T-helper 17 cell (primary cell): Measurements from ENCODE around the gene TMED4. TPM values are rescaled to one million over a fixed set of nuclear protein-coding genes. Genes with fewer than 3 reads are reported as not detected.

ENCODE experiments used
- ATAC-seq: fragments of 150-1000 bp; cut with Tn5 transposase; 2 replicates; pipeline ENCODE4 v1.10.0; 2021; ENCODE audit warnings: mild to moderate bottlenecking, moderate library complexity
- DNase-seq, 3 donors: peaks; one replicate each; pipeline versions ENCODE4 v3.0.0 to v3.0.0-alpha.2; 2020 to 2021
- H3K9me3 ChIP-seq: one replicate; pipeline ENCODE4 v1.7.0; 2013; ENCODE audit warnings: low read length, mild to moderate bottlenecking; ENCODE audit not compliant: control insufficient read depth, poor library complexity, severe bottlenecking
- H3K27ac Mint-ChIP-seq: one replicate; pipeline ENCODE4 v1.8.0; 2022; ENCODE audit warnings: mild to moderate bottlenecking, moderate library complexity, mixed read lengths
- H3K27me3 Mint-ChIP-seq: one replicate; pipeline ENCODE4 v1.8.0; 2022; ENCODE audit warnings: mixed read lengths
- H3K36me3 Mint-ChIP-seq: one replicate; pipeline ENCODE4 v1.8.0; 2022; ENCODE audit warnings: low read depth, mixed read lengths
- H3K4me1 Mint-ChIP-seq: one replicate; pipeline ENCODE4 v1.8.0; 2022; ENCODE audit warnings: mild to moderate bottlenecking, mixed read lengths
- H3K4me3 Mint-ChIP-seq: one replicate; pipeline ENCODE4 v1.8.0; 2022; ENCODE audit warnings: mild to moderate bottlenecking, moderate library complexity, mixed read lengths
- total RNA-seq, 4 donors: library from RNA in 2 of 4; stranded (reverse) in 2 of 4; gene quantifications; one replicate each; pipeline ENCODE4 v1.2.3 and lab custom pipeline; 2022 to 2026

Gene TMED4
- total RNA-seq, 2 donors from 2014 or later = 99.2 to 112 TPM

GRCh38 chr7:44618045-44618444 is 36.0 kb upstream of the TMED4 start:
- ATAC-seq (no peak), DNase-seq (no peak)
- no peaks in the 10 kb centered on the region for H3K27me3 Mint-ChIP-seq
- no peaks in the 10 kb centered on the region for H3K9me3 ChIP-seq
- H3K36me3 Mint-ChIP-seq = peaks cover 5% of the 10 kb centered on the region
- H3K27ac Mint-ChIP-seq = peak overlapping the region; percentile 98
- peaks cover 71% of the 10 kb centered on the region for H3K4me1 Mint-ChIP-seq
- H3K4me3 Mint-ChIP-seq = peak overlapping the region; percentile 76

- peaks cover 69% of the 10 kb centered on the region for H3K4me1 Mint-ChIP-seq
- H3K4me3 Mint-ChIP-seq = peak overlapping the region; percentile 50
- no peaks in the 10 kb centered on the region for H3K27me3 Mint-ChIP-seq
- no peak for DNase-seq
- peaks cover 5% of the 10 kb centered on the region for H3K36me3 Mint-ChIP-seq
- no peak for ATAC-seq
- no peaks in the 10 kb centered on the region for H3K9me3 ChIP-seq
- peak overlapping the region; percentile 98 for H3K27ac Mint-ChIP-seq
Observed at GRCh38 chr7:44617225-44617890, 35.3 kb upstream of the TMED4 start.

GRCh38 chr7:44616545-44616944 is 34.5 kb upstream of the TMED4 start:
- Mint-ChIP-seq H3K27me3 (no peaks in the 10 kb centered on the region), H3K27ac (peak overlapping the region; percentile 99), H3K36me3 (peaks cover 5% of the 10 kb centered on the region), H3K4me1 (peaks cover 67% of the 10 kb centered on the region), H3K4me3 (no peak overlapping the region)
- DNase-seq = no peak
- no peaks in the 10 kb centered on the region for H3K9me3 ChIP-seq
- no peak for ATAC-seq

- Mint-ChIP-seq H3K27me3 (no peaks in the 10 kb centered on the region), H3K27ac (peak overlapping the region; percentile 99), H3K36me3 (peaks cover 5% of the 10 kb centered on the region), H3K4me3 (no peak overlapping the region), H3K4me1 (peaks cover 62% of the 10 kb centered on the region)
- ATAC-seq (no peak), DNase-seq (no peak)
- H3K9me3 ChIP-seq = no peaks in the 10 kb centered on the region
Observed at GRCh38 chr7:44615793-44616192, 33.8 kb upstream of the TMED4 start.

- Mint-ChIP-seq H3K27me3 (no peaks in the 10 kb centered on the region), H3K36me3 (peaks cover 5% of the 10 kb centered on the region), H3K4me1 (peaks cover 65% of the 10 kb centered on the region), H3K4me3 (peak overlapping the region; percentile 87), H3K27ac (peak overlapping the region; percentile 99)
- H3K9me3 ChIP-seq = no peaks in the 10 kb centered on the region
- ATAC-seq (peak; percentile 62), DNase-seq (peak in 1 of 3 donors; percentile 53)
Observed at GRCh38 chr7:44615149-44615611, 33.1 kb upstream of the TMED4 start.

GRCh38 chr7:44609829-44610228 is 27.8 kb upstream of the TMED4 start:
- peaks cover 51% of the 10 kb centered on the region for H3K4me1 Mint-ChIP-seq
- peak overlapping the region; percentile 57 for H3K4me3 Mint-ChIP-seq
- DNase-seq (no peak), ATAC-seq (no peak)
- H3K27me3 Mint-ChIP-seq = no peaks in the 10 kb centered on the region
- H3K36me3 Mint-ChIP-seq = peaks cover 4% of the 10 kb centered on the region
- no peaks in the 10 kb centered on the region for H3K9me3 ChIP-seq
- peak overlapping the region; percentile 97 for H3K27ac Mint-ChIP-seq

GRCh38 chr7:44608916-44609648 is 27.1 kb upstream of the TMED4 start:
- no peaks in the 10 kb centered on the region for H3K9me3 ChIP-seq
- Mint-ChIP-seq H3K36me3 (no peaks in the 10 kb centered on the region), H3K27ac (peak overlapping the region; percentile 97), H3K4me3 (peak overlapping the region; percentile 66), H3K4me1 (peaks cover 44% of the 10 kb centered on the region), H3K27me3 (no peaks in the 10 kb centered on the region)
- ATAC-seq (no peak), DNase-seq (peak in 1 of 3 donors; percentile 59)

GRCh38 chr7:44607141-44608068 is 25.4 kb upstream of the TMED4 start:
- Mint-ChIP-seq H3K27ac (peak overlapping the region; percentile 97), H3K27me3 (no peaks in the 10 kb centered on the region)

GRCh38 chr7:44606341-44607140 is 24.5 kb upstream of the TMED4 start, which contains the start of gene OGDH:
Gene OGDH, plus strand, starts transcription at chr7:44606627. Its CDS starts 17,717 bp downstream, at chr7:44624344.
- Mint-ChIP-seq H3K27me3 (no peaks in the 10 kb centered on the region), H3K27ac (peak within 1 kb of the TSS; percentile 97)

More at GRCh38 chr7:44607141-44608068, 25.4 kb upstream of the TMED4 start:
- Mint-ChIP-seq H3K4me1 (peaks cover 37% of the 10 kb centered on the region), H3K36me3 (no peaks in the 10 kb centered on the region), H3K4me3 (peak overlapping the region; percentile 90)
- H3K9me3 ChIP-seq = no peaks in the 10 kb centered on the region
- no peak for ATAC-seq
- no peak for DNase-seq

GRCh38 chr7:44604941-44605340 is 22.9 kb upstream of the TMED4 start:
- H3K27me3 Mint-ChIP-seq = no peaks in the 10 kb centered on the region
- no peak for ATAC-seq
- H3K9me3 ChIP-seq = no peaks in the 10 kb centered on the region

More at GRCh38 chr7:44606341-44607140, 24.5 kb upstream of the TMED4 start, which contains the start of gene OGDH:
- Mint-ChIP-seq H3K36me3 (no peaks in the 10 kb centered on the region), H3K4me1 (peaks cover 31% of the 10 kb centered on the region), H3K4me3 (peak within 1 kb of the TSS; percentile 90)
- DNase-seq (peak; percentile 95 to 98 (median 97)), ATAC-seq (peak; percentile 94)
- no peaks in the 10 kb centered on the region for H3K9me3 ChIP-seq

GRCh38 chr7:44603193-44603592 is 21.2 kb upstream of the TMED4 start:
- DNase-seq (no peak), ATAC-seq (no peak)
- Mint-ChIP-seq H3K4me3 (no peak overlapping the region), H3K27me3 (no peaks in the 10 kb centered on the region), H3K27ac (no peak overlapping the region), H3K4me1 (peaks cover 23% of the 10 kb centered on the region), H3K36me3 (no peaks in the 10 kb centered on the region)
- H3K9me3 ChIP-seq = no peaks in the 10 kb centered on the region

More at GRCh38 chr7:44604941-44605340, 22.9 kb upstream of the TMED4 start:
- Mint-ChIP-seq H3K36me3 (no peaks in the 10 kb centered on the region), H3K4me1 (peaks cover 25% of the 10 kb centered on the region), H3K4me3 (peak overlapping the region; percentile 41), H3K27ac (peak overlapping the region; percentile 97)
- no peak for DNase-seq

GRCh38 chr7:44602576-44602910 is 20.5 kb upstream of the TMED4 start:
- H3K4me1 Mint-ChIP-seq = peaks cover 23% of the 10 kb centered on the region
- no peak for ATAC-seq
- no peak overlapping the region for H3K4me3 Mint-ChIP-seq
- no peaks in the 10 kb centered on the region for H3K36me3 Mint-ChIP-seq
- H3K9me3 ChIP-seq = no peaks in the 10 kb centered on the region
- DNase-seq = no peak
- H3K27me3 Mint-ChIP-seq = no peaks in the 10 kb centered on the region
- H3K27ac Mint-ChIP-seq = no peak overlapping the region
